ENCODE data around the gene NNAT.

GRCh38 chr20:37473249-37474000 is 47.6 kb upstream of the NNAT start:
- TF ChIP-seq CTCF (IDR thresholded peaks at IDR 0.05) (no peak), POLR2A (IDR thresholded peaks at IDR 0.05) (no peak)

All from Peyer's patch (tissue), 4 donors.